K562 (cell line): ENCODE results near the gene KAT2B. TPM values are rescaled to one million over a fixed set of nuclear protein-coding genes. Genes with fewer than 3 reads are reported as not detected.

ENCODE experiments used
- ATF3 ChIP-seq, 2 experiments: fragments of 450-650 bp in 1 of 2; sonication (generic) in 1 of 2; formaldehyde crosslinking in 1 of 2; IDR thresholded peaks in 1 of 2; conservative IDR thresholded peaks in 1 of 2; 2 replicates each; pipeline versions ENCODE4 v1.6.1 to v1.8.1; 2016 to 2023; ENCODE audit warnings: mild to moderate bottlenecking in 2 of 2, moderate library complexity in 2 of 2, inconsistent platforms in 1 of 2, missing genetic modification reagents in 1 of 2
- BCL6 ChIP-seq: fragments of 250-450 bp; sonication (Bioruptor Pico); IDR thresholded peaks from 2 replicates; pipeline ENCODE4 v1.4.0; 2020
- CREB3L1 ChIP-seq: fragments of 450-650 bp; IDR thresholded peaks from 2 replicates; pipeline ENCODE4 v1.6.1; 2014; ENCODE audit warnings: low read depth, mild to moderate bottlenecking, moderate library complexity, borderline replicate concordance
- CUX1 ChIP-seq: fragments of 200-800 bp; sonication (Bioruptor generic); IDR thresholded peaks from 2 replicates; pipeline ENCODE4 v1.6.1; 2016; ENCODE audit warnings: missing genetic modification characterization, missing compliant biosample characterization
- ELF2 ChIP-seq: fragments of 250-450 bp; sonication (Bioruptor Pico); IDR thresholded peaks from 2 replicates; pipeline ENCODE4 v1.5.0; 2021; ENCODE audit warnings: mild to moderate bottlenecking
- ESRRA ChIP-seq: fragments of 450-650 bp; IDR thresholded peaks from 2 replicates; pipeline ENCODE4 v1.6.1; 2014; ENCODE audit warnings: low read depth, mild to moderate bottlenecking, moderate library complexity, borderline replicate concordance
- FOSL1 ChIP-seq: fragments of 200-800 bp; sonication (Bioruptor generic); conservative IDR thresholded peaks from 2 replicates; pipeline ENCODE4 v1.6.1; 2016; ENCODE audit warnings: missing genetic modification characterization, missing compliant biosample characterization
- ILK ChIP-seq: fragments of 450-650 bp; IDR thresholded peaks from 2 replicates; pipeline ENCODE4 v1.6.1; 2016; ENCODE audit warnings: missing genetic modification characterization, low read depth, mild to moderate bottlenecking, missing compliant biosample characterization, moderate library complexity, borderline replicate concordance
- MEF2D ChIP-seq: conservative IDR thresholded peaks from 2 replicates; pipeline ENCODE4 v1.6.1; 2016; ENCODE audit warnings: low read depth, missing genetic modification characterization, missing compliant biosample characterization
- SLC30A9 ChIP-seq: fragments of 250-450 bp; sonication (Bioruptor Pico); IDR thresholded peaks from 2 replicates; pipeline ENCODE4 v1.8.0; 2022; ENCODE audit warnings: mild to moderate bottlenecking, moderate library complexity
- SMARCA4 ChIP-seq: fragments of 450-650 bp; IDR thresholded peaks from 2 replicates; pipeline ENCODE4 v1.6.1; 2016
- SPI1 ChIP-seq: IDR thresholded peaks from 2 replicates; pipeline ENCODE4 v1.6.1; 2011; ENCODE audit warnings: low read depth, low read length, control low read depth, borderline replicate concordance
- XRCC4 ChIP-seq: IDR thresholded peaks from one replicate; pipeline ENCODE4 v1.6.1; 2011; ENCODE audit not compliant: insufficient read depth, insufficient read length; ENCODE audit errors: extremely low read depth
- ZMIZ1 ChIP-seq, 2 experiments: fragments of 150-350 bp in 1 of 2; IDR thresholded peaks; 2 replicates each; pipeline ENCODE4 v1.6.1; 2012 to 2016; ENCODE audit warnings: low read depth in 2 of 2, low read length in 2 of 2, mild to moderate bottlenecking in 1 of 2, moderate library complexity in 1 of 2
- ZNF668 ChIP-seq: fragments of 250-450 bp; sonication (Bioruptor Pico); IDR thresholded peaks from 2 replicates; pipeline ENCODE4 v1.8.0; 2022; ENCODE audit warnings: mild to moderate bottlenecking, inconsistent platforms
- polyA plus RNA-seq, 8 experiments: library from polyadenylated mRNA; depleted of rRNA in 4 of 8; stranded (reverse) in 5 of 8; unstranded in 3 of 8; fragments of >200 nt; fragmentation: Nextera tagmentation in 2 of 8; fragmentation: Illumina TruSeq in 1 of 8; extraction: Ambion mirVana in 2 of 8; extraction: Trizol in 1 of 8; gene quantifications; 2 replicates each; pipeline versions ENCODE4 v1.2.1 to v1.2.3, GENCODE V29; 2011 to 2014; ENCODE audit warnings: inconsistent platforms in 1 of 8, missing spikeins in 1 of 8
- total RNA-seq, 7 experiments: library from RNA; depleted of rRNA in 6 of 7; stranded (reverse); fragments of >200 nt in 6 of 7; fragmentation: Illumina TruSeq in 2 of 7; extraction: Trizol in 2 of 7; gene quantifications; 2 replicates each; pipeline versions ENCODE4 v1.2.1 to v1.2.3, GENCODE V29; 2011 to 2021; ENCODE audit warnings: low replicate concordance in 1 of 7

Gene KAT2B
- total and polyA plus RNA-seq, 9 of the 15 experiments (the other 6 are each of a cell fraction or from before 2014, with no cell fraction given) = 3.3 to 14.9 (median 12.2) TPM

- TF ChIP-seq CUX1 = no peak
- no peak for TF ChIP-seq ELF2
- no peak for TF ChIP-seq XRCC4
- no peak for TF ChIP-seq MEF2D (tag)
- no peak for TF ChIP-seq ESRRA
- peak; percentile 90 for TF ChIP-seq FOSL1 (tag)
- TF ChIP-seq ILK = no peak
- TF ChIP-seq SPI1 = no peak
- TF ChIP-seq SMARCA4 = 0 out of 2 replicates have a peak, but pooled peaks have one; percentile 19
- no peak for TF ChIP-seq CREB3L1
- TF ChIP-seq ZNF668 (CRISPR knock-in tag) = no peak
- no peak for TF ChIP-seq ZMIZ1 (IDR thresholded peaks at IDR 0.05; ENCODE audit: low read depth in 2 of 2, low read length in 2 of 2)
- TF ChIP-seq SLC30A9 (CRISPR knock-in tag) = no peak
- peak; percentile 45; the same call in 1 of the 2 replicates for TF ChIP-seq ATF3 (IDR thresholded peaks at IDR 0.05)
- no peak for TF ChIP-seq ATF3 (CRISPR knock-in tag; conservative IDR thresholded peaks at IDR 0.05)
- TF ChIP-seq BCL6 (CRISPR knock-in tag) = no peak
Measured at GRCh38 chr3:20111836-20112235, 71.6 kb downstream of the KAT2B start (continued).
